Ishikawa (cell line): ENCODE measurements around the gene TNFRSF1A.

Source experiments
- CEBPB ChIP-seq: IDR thresholded peaks from 2 replicates; pipeline ENCODE4 v1.6.1; 2012
- CREB1 ChIP-seq: IDR thresholded peaks from 2 replicates; pipeline ENCODE4 v1.6.1; 2012; ENCODE audit warnings: low read depth
- EGR1 ChIP-seq: IDR thresholded peaks from 2 replicates; pipeline ENCODE4 v1.6.1; 2012
- EP300 ChIP-seq: IDR thresholded peaks from 2 replicates; pipeline ENCODE4 v1.6.1; 2012; ENCODE audit warnings: borderline replicate concordance
- FOXM1 ChIP-seq: IDR thresholded peaks from 2 replicates; pipeline ENCODE4 v1.6.1; 2012; ENCODE audit warnings: low read depth, borderline replicate concordance
- MAX ChIP-seq: IDR thresholded peaks from 2 replicates; pipeline ENCODE4 v1.6.1; 2012
- NFIC ChIP-seq: IDR thresholded peaks from 2 replicates; pipeline ENCODE4 v1.6.1; 2012
- RAD21 ChIP-seq: IDR thresholded peaks from 2 replicates; pipeline ENCODE4 v1.6.1; 2012; ENCODE audit warnings: low read depth
- TAF1 ChIP-seq: IDR thresholded peaks from 2 replicates; pipeline ENCODE4 v1.6.1; 2012; ENCODE audit warnings: low read depth, mild to moderate bottlenecking
- TCF12 ChIP-seq: IDR thresholded peaks from 2 replicates; pipeline ENCODE4 v1.6.1; 2012; ENCODE audit warnings: low read depth
- TEAD4 ChIP-seq: IDR thresholded peaks from 2 replicates; pipeline ENCODE4 v1.6.1; 2012
- USF1 ChIP-seq: IDR thresholded peaks from 2 replicates; pipeline ENCODE4 v1.6.1; 2012
- YY1 ChIP-seq: IDR thresholded peaks from 2 replicates; pipeline ENCODE4 v1.6.1; 2012; ENCODE audit warnings: low read depth
- ZBTB7A ChIP-seq: IDR thresholded peaks from 2 replicates; pipeline ENCODE4 v1.6.1; 2012; ENCODE audit warnings: low read depth
- TF ChIP-seq, protein P1 (sequence below): IDR thresholded peaks from 2 replicates; pipeline ENCODE4 v1.6.1; 2012; ENCODE audit warnings: low read depth, mild to moderate bottlenecking

TNFRSF1A gene

GRCh38 chr12:6386491-6386890, 44.6 kb upstream of the TNFRSF1A start:
- TF ChIP-seq YY1 (no peak), TAF1 (no peak)

DNA sequence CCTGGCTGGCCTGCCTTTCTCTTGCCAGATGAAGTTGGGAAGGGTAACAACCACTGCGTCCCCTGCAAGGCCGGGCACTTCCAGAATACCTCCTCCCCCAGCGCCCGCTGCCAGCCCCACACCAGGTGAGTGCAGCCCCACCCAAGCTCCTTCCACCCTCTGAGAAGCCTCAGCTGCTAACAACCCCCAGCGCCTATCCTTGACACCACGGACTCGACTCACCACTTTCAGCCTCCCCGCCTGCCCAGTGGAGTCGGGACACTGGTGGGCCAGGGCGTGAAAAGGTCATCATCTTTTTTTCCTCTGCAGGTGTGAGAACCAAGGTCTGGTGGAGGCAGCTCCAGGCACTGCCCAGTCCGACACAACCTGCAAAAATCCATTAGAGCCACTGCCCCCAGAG, 44.2 kb upstream of the TNFRSF1A start:
- TF ChIP-seq NFIC: no peak
- TF ChIP-seq EGR1: no peak
- no peak for TF ChIP-seq FOXM1
- TF ChIP-seq TCF12: no peak
- no peak for TF ChIP-seq TAF1
- TF ChIP-seq, protein P1, sequence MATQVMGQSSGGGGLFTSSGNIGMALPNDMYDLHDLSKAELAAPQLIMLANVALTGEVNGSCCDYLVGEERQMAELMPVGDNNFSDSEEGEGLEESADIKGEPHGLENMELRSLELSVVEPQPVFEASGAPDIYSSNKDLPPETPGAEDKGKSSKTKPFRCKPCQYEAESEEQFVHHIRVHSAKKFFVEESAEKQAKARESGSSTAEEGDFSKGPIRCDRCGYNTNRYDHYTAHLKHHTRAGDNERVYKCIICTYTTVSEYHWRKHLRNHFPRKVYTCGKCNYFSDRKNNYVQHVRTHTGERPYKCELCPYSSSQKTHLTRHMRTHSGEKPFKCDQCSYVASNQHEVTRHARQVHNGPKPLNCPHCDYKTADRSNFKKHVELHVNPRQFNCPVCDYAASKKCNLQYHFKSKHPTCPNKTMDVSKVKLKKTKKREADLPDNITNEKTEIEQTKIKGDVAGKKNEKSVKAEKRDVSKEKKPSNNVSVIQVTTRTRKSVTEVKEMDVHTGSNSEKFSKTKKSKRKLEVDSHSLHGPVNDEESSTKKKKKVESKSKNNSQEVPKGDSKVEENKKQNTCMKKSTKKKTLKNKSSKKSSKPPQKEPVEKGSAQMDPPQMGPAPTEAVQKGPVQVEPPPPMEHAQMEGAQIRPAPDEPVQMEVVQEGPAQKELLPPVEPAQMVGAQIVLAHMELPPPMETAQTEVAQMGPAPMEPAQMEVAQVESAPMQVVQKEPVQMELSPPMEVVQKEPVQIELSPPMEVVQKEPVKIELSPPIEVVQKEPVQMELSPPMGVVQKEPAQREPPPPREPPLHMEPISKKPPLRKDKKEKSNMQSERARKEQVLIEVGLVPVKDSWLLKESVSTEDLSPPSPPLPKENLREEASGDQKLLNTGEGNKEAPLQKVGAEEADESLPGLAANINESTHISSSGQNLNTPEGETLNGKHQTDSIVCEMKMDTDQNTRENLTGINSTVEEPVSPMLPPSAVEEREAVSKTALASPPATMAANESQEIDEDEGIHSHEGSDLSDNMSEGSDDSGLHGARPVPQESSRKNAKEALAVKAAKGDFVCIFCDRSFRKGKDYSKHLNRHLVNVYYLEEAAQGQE: no peak
- no peak for TF ChIP-seq TEAD4
- TF ChIP-seq CEBPB: no peak
- no peak for TF ChIP-seq CREB1
- TF ChIP-seq USF1: no peak
- TF ChIP-seq YY1: no peak
- TF ChIP-seq MAX: no peak
- no peak for TF ChIP-seq ZBTB7A
- no peak for TF ChIP-seq RAD21
- TF ChIP-seq EP300: no peak

DNA sequence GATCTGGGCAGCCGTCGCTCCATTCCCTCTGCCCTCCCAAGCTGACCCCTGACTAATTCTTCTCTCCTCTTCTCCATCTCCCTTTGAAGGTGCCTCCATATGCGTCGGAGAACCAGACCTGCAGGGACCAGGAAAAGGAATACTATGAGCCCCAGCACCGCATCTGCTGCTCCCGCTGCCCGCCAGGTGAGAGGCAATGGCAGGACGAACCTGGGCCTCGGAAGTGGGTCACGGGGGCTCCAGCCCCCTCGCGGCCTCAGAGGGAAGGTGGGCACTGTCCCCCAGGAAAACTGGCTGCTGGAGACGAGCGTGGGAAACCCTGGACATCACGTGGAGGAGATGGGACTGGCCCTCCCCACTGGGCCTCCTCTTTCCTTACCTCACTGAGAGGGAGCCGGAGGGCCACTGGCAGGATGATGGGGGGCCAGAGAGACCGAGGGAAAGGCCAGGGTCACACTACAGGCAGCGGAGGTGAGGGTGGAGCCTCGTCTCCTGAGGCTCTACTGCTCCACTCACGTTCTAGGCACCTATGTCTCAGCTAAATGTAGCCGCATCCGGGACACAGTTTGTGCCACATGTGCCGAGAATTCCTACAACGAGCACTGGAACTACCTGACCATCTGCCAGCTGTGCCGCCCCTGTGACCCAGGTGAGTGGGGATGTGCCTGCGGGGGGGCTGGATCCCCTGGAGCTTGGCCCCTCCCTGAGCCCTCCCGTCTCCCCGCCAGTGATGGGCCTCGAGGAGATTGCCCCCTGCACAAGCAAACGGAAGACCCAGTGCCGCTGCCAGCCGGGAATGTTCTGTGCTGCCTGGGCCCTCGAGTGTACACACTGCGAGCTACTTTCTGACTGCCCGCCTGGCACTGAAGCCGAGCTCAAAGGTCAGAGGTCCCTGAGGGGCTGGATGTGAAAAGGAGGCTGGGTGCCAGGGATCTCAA, 42.9 kb upstream of the TNFRSF1A start:
- no peak for TF ChIP-seq FOXM1

DNA sequence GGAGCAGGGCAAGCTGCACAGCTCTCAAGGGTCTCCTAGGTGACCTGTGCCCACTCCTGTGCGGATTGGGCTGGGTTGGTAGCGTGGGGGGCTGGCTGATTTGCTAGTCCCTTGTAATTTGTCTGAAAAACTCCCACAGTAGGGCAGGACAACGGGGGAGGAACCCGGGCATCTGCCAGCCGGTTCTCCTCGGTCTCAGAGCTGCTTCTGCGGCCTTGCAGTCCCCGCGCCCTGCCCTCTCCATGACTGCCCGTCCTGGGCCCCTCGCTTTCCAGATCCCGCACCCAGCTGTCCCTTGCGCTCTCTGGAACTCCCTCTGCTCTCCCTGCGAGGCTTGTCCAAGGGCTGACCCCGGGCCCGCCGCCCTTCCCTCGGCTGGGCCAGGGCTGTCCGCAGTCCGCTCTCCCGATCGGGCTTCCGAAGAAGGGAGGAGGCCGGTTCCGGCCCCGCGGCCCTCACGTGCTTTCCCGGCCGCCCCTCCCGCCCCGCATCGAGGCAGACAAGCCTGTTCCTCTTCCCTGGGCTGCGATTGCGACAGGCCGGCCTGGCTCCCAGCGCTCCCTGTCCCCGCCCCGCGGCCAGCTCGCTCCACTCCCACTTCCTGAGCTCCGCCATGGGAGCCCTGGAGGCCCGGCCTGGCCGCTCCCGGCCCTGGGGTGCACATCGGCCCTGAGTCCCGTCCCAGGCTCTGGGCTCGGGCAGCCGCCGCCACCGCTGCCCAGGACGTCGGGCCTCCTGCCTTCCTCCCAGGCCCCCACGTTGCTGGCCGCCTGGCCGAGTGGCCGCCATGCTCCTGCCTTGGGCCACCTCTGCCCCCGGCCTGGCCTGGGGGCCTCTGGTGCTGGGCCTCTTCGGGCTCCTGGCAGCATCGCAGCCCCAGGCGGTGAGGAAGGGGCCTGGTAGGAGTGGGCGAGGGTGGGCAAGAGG, 42.0 kb upstream of the TNFRSF1A start, which contains the start of gene LTBR:
Gene LTBR (plus strand): TSS at position 591 of the 927 bp plus-strand sequence. CDS start 197 bp downstream, at position 788.
- TF ChIP-seq YY1 (peak; percentile 78; the same call in 1 of the 2 replicates), USF1 (peak; percentile 93), TEAD4 (no peak; the same call in 1 of the 2 replicates), CREB1 (peak; percentile 38; the same call in 1 of the 2 replicates), CEBPB (peak; percentile 99), MAX (peak; percentile 99), EGR1 (no peak; the same call in 1 of the 2 replicates), ZBTB7A (peak; percentile 48), FOXM1 (peak; percentile 45; the same call in 1 of the 2 replicates), TCF12 (peak; percentile 86), NFIC (peak; percentile 67), RAD21 (peak; percentile 39; the same call in 1 of the 2 replicates), TAF1 (peak; percentile 86), EP300 (peak; percentile 75)
- TF ChIP-seq, protein P1: 0 out of 2 replicates have a peak, but pooled peaks have one; percentile 14

DNA sequence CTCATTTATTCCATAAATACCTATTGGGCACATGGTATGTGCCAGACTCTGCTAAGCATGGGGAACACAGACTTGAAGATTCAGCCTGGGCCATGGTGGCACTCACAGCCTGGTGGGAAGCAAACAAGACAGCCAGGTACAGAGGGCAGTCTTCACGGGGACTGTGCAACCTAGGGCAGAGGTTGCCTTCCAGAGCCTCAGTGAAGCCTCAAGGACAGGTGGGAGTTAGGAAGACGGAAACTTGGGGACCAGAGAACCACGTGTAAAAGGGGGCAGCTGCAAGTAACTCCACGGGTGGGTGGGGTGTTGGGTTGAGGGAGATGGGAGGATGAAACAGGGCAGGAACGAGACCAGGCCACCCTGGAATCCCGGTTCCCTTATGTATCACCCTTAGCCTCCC, 41.1 kb upstream of the TNFRSF1A start:
- TF ChIP-seq NFIC (no peak), CEBPB (no peak), ZBTB7A (no peak), EGR1 (no peak), YY1 (no peak), EP300 (no peak), RAD21 (no peak), USF1 (no peak), MAX (no peak), TCF12 (no peak), CREB1 (no peak), TAF1 (no peak), FOXM1 (no peak), TEAD4 (no peak)
- TF ChIP-seq, protein P1: no peak
